ENCODE measurements around the gene DSE. TPM values are rescaled to one million over a fixed set of nuclear protein-coding genes. Genes with fewer than 3 reads are reported as not detected.
A peak's percentile ranks its signal among the peaks of the same experiment; 100 is the strongest.

Gene DSE
- total and polyA plus RNA-seq, 2 donors (not counting 1 experiment from before 2014, with no cell fraction given) = 71.0 to 89.2 TPM

DNA sequence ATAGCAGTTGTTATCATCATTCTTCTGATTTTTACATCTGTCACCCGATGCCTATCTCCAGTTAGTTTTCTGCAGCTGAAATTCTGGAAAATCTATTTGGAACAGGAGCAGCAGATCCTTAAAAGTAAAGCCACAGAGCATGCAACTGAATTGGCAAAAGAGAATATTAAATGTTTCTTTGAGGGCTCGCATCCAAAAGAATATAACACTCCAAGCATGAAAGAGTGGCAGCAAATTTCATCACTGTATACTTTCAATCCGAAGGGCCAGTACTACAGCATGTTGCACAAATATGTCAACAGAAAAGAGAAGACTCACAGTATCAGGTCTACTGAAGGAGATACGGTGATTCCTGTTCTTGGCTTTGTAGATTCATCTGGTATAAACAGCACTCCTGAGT, 92.6 kb downstream of the DSE start:
- H3K36me3 ChIP-seq (ENCODE audit: control insufficient read depth, insufficient read depth, low read length) = no peaks in the 10 kb centered on the region
- TF ChIP-seq EZH2 (IDR thresholded peaks at IDR 0.05; ENCODE audit: low read length, missing control alignments) = no peak
- TF ChIP-seq, protein P1, sequence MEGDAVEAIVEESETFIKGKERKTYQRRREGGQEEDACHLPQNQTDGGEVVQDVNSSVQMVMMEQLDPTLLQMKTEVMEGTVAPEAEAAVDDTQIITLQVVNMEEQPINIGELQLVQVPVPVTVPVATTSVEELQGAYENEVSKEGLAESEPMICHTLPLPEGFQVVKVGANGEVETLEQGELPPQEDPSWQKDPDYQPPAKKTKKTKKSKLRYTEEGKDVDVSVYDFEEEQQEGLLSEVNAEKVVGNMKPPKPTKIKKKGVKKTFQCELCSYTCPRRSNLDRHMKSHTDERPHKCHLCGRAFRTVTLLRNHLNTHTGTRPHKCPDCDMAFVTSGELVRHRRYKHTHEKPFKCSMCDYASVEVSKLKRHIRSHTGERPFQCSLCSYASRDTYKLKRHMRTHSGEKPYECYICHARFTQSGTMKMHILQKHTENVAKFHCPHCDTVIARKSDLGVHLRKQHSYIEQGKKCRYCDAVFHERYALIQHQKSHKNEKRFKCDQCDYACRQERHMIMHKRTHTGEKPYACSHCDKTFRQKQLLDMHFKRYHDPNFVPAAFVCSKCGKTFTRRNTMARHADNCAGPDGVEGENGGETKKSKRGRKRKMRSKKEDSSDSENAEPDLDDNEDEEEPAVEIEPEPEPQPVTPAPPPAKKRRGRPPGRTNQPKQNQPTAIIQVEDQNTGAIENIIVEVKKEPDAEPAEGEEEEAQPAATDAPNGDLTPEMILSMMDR (conservative IDR thresholded peaks at IDR 0.05 in 1 of 2, IDR thresholded peaks at IDR 0.05 in 1 of 2; ENCODE audit: low read depth in 1 of 2, low read length in 2 of 2) = no peak
- H4K20me1 ChIP-seq (ENCODE audit: control insufficient read depth, extremely low read depth, insufficient read depth, low read length) = no peaks in the 10 kb centered on the region
- no peak overlapping the region for H3K4me2 ChIP-seq (ENCODE audit: extremely low read depth, insufficient read depth, low read length)
- H3K79me2 ChIP-seq (ENCODE audit: control insufficient read depth, insufficient read depth, low read length) = no peaks in the 10 kb centered on the region
- no peak overlapping the region for H2AFZ ChIP-seq (ENCODE audit: low read length)
- H3K9me3 ChIP-seq (ENCODE audit: control insufficient read depth, insufficient read depth, low read depth, low read length) = no peaks in the 10 kb centered on the region
- no peak overlapping the region for H3K4me3 ChIP-seq (replicated peaks in 1 of 4; ENCODE audit: control extremely low read depth in 1 of 4, insufficient read depth in 1 of 4, low read depth in 3 of 4, low read length in 4 of 4)
- H3K27ac ChIP-seq (ENCODE audit: insufficient read depth, low read length) = no peak overlapping the region
- peak in 1 of 2 donors; percentile 41 for DNase-seq (ENCODE audit: low read depth in 2 of 2)
- H3K27me3 ChIP-seq (ENCODE audit: control insufficient read depth, insufficient read depth, low read length) = peaks cover 7% of the 10 kb centered on the region
- no peak overlapping the region for H3K9ac ChIP-seq (ENCODE audit: insufficient read depth, low read length)
- H3K4me1 ChIP-seq (ENCODE audit: control insufficient read depth, extremely low read depth, insufficient read depth, low read length) = peaks cover 2% of the 10 kb centered on the region

- H3K4me1 ChIP-seq (ENCODE audit: control insufficient read depth, extremely low read depth, insufficient read depth, low read length) = peaks cover 2% of the 10 kb centered on the region
- H4K20me1 ChIP-seq (ENCODE audit: control insufficient read depth, extremely low read depth, insufficient read depth, low read length) = no peaks in the 10 kb centered on the region
- no peak for DNase-seq (ENCODE audit: low read depth in 2 of 2)
- H3K27me3 ChIP-seq (ENCODE audit: control insufficient read depth, insufficient read depth, low read length) = peaks cover 7% of the 10 kb centered on the region
- H3K27ac ChIP-seq (ENCODE audit: insufficient read depth, low read length) = no peak overlapping the region
- no peak overlapping the region for H3K4me2 ChIP-seq (ENCODE audit: extremely low read depth, insufficient read depth, low read length)
- no peaks in the 10 kb centered on the region for H3K36me3 ChIP-seq (ENCODE audit: control insufficient read depth, insufficient read depth, low read length)
- H3K79me2 ChIP-seq (ENCODE audit: control insufficient read depth, insufficient read depth, low read length) = no peaks in the 10 kb centered on the region
- H2AFZ ChIP-seq (ENCODE audit: low read length) = no peak overlapping the region
- H3K9ac ChIP-seq (ENCODE audit: insufficient read depth, low read length) = no peak overlapping the region
- no peaks in the 10 kb centered on the region for H3K9me3 ChIP-seq (ENCODE audit: control insufficient read depth, insufficient read depth, low read depth, low read length)
- H3K4me3 ChIP-seq (replicated peaks in 1 of 4; ENCODE audit: control extremely low read depth in 1 of 4, insufficient read depth in 1 of 4, low read depth in 3 of 4, low read length in 4 of 4) = no peak overlapping the region
- TF ChIP-seq, protein P1 (conservative IDR thresholded peaks at IDR 0.05 in 1 of 2, IDR thresholded peaks at IDR 0.05 in 1 of 2; ENCODE audit: low read depth in 1 of 2, low read length in 2 of 2) = no peak
- no peak for TF ChIP-seq EZH2 (IDR thresholded peaks at IDR 0.05; ENCODE audit: low read length, missing control alignments)
Observed at GRCh38 chr6:116465246-116465645, 94.5 kb downstream of the DSE start.

DNA sequence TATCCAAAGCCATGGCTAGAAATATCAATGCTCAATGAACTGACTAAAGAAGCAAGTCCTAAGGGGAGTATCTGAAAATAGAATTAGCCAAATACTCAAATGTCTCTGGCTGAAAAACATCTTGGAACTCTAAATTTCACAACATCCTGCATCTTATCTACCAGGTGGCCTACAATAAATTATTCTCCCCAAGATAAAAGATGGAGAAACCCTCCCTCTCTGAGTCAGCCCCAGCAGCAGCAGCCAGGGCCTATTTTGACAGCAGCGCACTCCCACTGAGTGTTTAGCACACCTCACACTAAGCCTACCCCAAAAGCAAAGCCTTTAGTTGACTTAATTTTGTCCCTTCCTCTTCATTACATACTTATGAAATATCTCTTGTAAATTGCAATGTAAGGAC, 96.3 kb downstream of the DSE start:
- Histone ChIP-seq H3K9me3 (ENCODE audit: control insufficient read depth, insufficient read depth, low read depth, low read length) (no peaks in the 10 kb centered on the region), H2AFZ (ENCODE audit: low read length) (no peak overlapping the region), H3K27me3 (ENCODE audit: control insufficient read depth, insufficient read depth, low read length) (peaks cover 2% of the 10 kb centered on the region), H3K4me3 (replicated peaks in 1 of 4; ENCODE audit: control extremely low read depth in 1 of 4, insufficient read depth in 1 of 4, low read depth in 3 of 4, low read length in 4 of 4) (no peak overlapping the region), H3K36me3 (ENCODE audit: control insufficient read depth, insufficient read depth, low read length) (no peaks in the 10 kb centered on the region), H3K27ac (ENCODE audit: insufficient read depth, low read length) (no peak overlapping the region), H3K4me2 (ENCODE audit: extremely low read depth, insufficient read depth, low read length) (no peak overlapping the region), H3K4me1 (ENCODE audit: control insufficient read depth, extremely low read depth, insufficient read depth, low read length) (peaks cover 2% of the 10 kb centered on the region), H3K9ac (ENCODE audit: insufficient read depth, low read length) (no peak overlapping the region), H3K79me2 (ENCODE audit: control insufficient read depth, insufficient read depth, low read length) (no peaks in the 10 kb centered on the region), H4K20me1 (ENCODE audit: control insufficient read depth, extremely low read depth, insufficient read depth, low read length) (no peaks in the 10 kb centered on the region)
- peak in 1 of 2 donors; percentile 37 for DNase-seq (ENCODE audit: low read depth in 2 of 2)
- TF ChIP-seq, protein P1 (conservative IDR thresholded peaks at IDR 0.05 in 1 of 2, IDR thresholded peaks at IDR 0.05 in 1 of 2; ENCODE audit: low read depth in 1 of 2, low read length in 2 of 2) = no peak
